Hepatocyte (in vitro differentiated cells): ENCODE results near the gene LY9. TPM values are rescaled to one million over a fixed set of nuclear protein-coding genes. Genes with fewer than 3 reads are reported as not detected.

ENCODE experiments used
- DNase-seq: peaks from one replicate; pipeline ENCODE4 v3.0.0-alpha.2; 2016; ENCODE audit warnings: low spot score
- H2AFZ ChIP-seq: fragments of 200-600 bp; sonication (generic); 2 replicates; pipeline ENCODE4 v1.6.0; 2016; ENCODE audit warnings: antibody characterized with exemption, mild to moderate bottlenecking
- H3K27ac ChIP-seq: fragments of 200-600 bp; sonication (generic); 2 replicates; pipeline ENCODE4 v1.5.1; 2016; ENCODE audit warnings: mild to moderate bottlenecking
- H3K27me3 ChIP-seq: fragments of 200-600 bp; sonication (generic); 2 replicates; pipeline ENCODE4 v1.6.1; 2016
- H3K36me3 ChIP-seq: fragments of 200-600 bp; sonication (generic); replicated peaks from 2 replicates; pipeline ENCODE4 v1.5.1; 2016; ENCODE audit warnings: low read depth; ENCODE audit not compliant: insufficient read depth
- H3K4me1 ChIP-seq: fragments of 200-600 bp; sonication (generic); 2 replicates; pipeline ENCODE4 v1.5.1; 2016; ENCODE audit warnings: mild to moderate bottlenecking, moderate library complexity; ENCODE audit not compliant: insufficient read depth
- H3K4me2 ChIP-seq: fragments of 200-600 bp; sonication (generic); 2 replicates; pipeline ENCODE4 v1.6.0; 2016
- H3K4me3 ChIP-seq: fragments of 200-600 bp; sonication (generic); 2 replicates; pipeline ENCODE4 v1.5.1; 2016; ENCODE audit warnings: mild to moderate bottlenecking
- H3K79me2 ChIP-seq: fragments of 200-600 bp; sonication (generic); 2 replicates; pipeline ENCODE4 v1.6.0; 2017; ENCODE audit warnings: mild to moderate bottlenecking
- H3K9me2 ChIP-seq: fragments of 200-600 bp; sonication (generic); replicated peaks from 2 replicates; pipeline ENCODE4 v1.6.0; 2017; ENCODE audit warnings: mild to moderate bottlenecking; ENCODE audit not compliant: insufficient read depth
- H3K9me3 ChIP-seq: fragments of 200-600 bp; sonication (generic); 2 replicates; pipeline ENCODE4 v1.5.1; 2016; ENCODE audit warnings: low read depth, mild to moderate bottlenecking
- H4K20me1 ChIP-seq: fragments of 200-600 bp; sonication (generic); 2 replicates; pipeline ENCODE4 v1.6.0; 2016; ENCODE audit warnings: mild to moderate bottlenecking; ENCODE audit not compliant: insufficient read depth, poor library complexity, severe bottlenecking
- CTCF ChIP-seq: fragments of 200-600 bp; sonication (generic); IDR thresholded peaks from 2 replicates; pipeline ENCODE4 v1.5.1; 2016; ENCODE audit warnings: antibody characterized with exemption, mild to moderate bottlenecking; ENCODE audit not compliant: poor library complexity
- EZH2 ChIP-seq: fragments of 200-600 bp; sonication (generic); IDR thresholded peaks from 2 replicates; pipeline ENCODE4 v1.6.1; 2016; ENCODE audit warnings: antibody characterized with exemption, mild to moderate bottlenecking, borderline replicate concordance
- EZH2phosphoT487 ChIP-seq: fragments of 200-600 bp; sonication (generic); IDR thresholded peaks from one replicate; pipeline ENCODE4 v1.6.1; 2018; ENCODE audit warnings: antibody characterized with exemption, mild to moderate bottlenecking, low read depth, moderate library complexity; ENCODE audit not compliant: unreplicated experiment, severe bottlenecking
- WGBS: methylation state at CpG from one replicate; pipeline ENCODE4 v1.1.6; 2016; ENCODE audit warnings: low lambda C conversion rate; ENCODE audit errors: missing lambda C conversion rate; 5-methylcytosine and 5-hydroxymethylcytosine counted together
- polyA plus RNA-seq: library from polyadenylated mRNA; unstranded; fragments of >200 nt; fragmentation: Nextera tagmentation; extraction: Ambion mirVana; gene quantifications from 2 replicates; pipeline ENCODE4 v1.2.1, GENCODE V29; 2016
- total RNA-seq: library from RNA; depleted of rRNA; stranded (reverse); fragments of >200 nt; gene quantifications from 2 replicates; pipeline ENCODE4 v1.2.3, GENCODE V29; 2014

Gene LY9
- total and polyA plus RNA-seq, 2 experiments from 2014 or later = not detected

DNA sequence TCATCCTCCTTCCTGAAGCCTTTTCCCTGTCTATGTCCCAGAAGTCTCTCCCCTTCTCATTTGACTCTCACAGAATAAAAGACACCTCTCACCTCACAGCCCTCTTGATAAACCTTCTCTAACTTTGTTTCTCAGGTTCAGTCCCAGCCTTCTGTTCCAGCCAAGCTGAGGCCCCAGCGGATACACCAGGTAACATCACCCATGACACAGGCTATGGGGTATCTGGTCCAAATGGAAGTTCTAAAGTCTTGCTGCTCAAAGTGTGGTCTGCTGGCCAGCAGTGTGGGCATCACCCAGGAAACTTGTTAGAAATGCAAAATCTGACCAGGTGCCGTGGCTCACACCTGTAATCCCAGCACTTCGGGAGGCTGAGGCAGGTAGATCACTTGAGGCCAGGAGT is 23.2 kb downstream of the LY9 start:
- WGBS = 78% methylated on average over 3 of the region's 3 CpGs
- DNase-seq = no peak
- no peaks in the 10 kb centered on the region for H3K4me1 ChIP-seq

DNA sequence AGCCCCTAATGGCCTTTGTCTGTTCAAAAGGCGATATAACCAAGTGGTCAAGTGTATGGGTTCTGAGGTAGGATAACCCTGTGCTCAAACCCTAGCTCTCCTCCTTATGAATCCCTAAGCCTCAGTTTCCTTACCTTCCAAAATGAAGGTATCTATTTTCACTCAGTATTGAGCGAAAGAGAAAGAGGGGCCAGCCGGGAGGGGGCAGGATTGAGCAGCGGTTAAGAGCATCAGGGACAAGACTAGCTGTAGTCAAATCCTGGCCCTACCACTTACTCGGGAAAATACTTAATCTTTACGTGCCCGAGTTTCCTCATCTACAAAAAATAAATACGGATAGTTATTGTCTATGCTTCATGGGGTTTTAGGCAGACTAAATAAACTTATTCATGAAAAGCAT is 25.7 kb downstream of the LY9 start:
- Histone ChIP-seq H3K4me1 (no peaks in the 10 kb centered on the region), H3K79me2 (no peaks in the 10 kb centered on the region), H3K9me3 (no peaks in the 10 kb centered on the region), H3K4me3 (no peak overlapping the region), H3K4me2 (no peak overlapping the region), H2AFZ (no peak overlapping the region), H3K9me2 (no peaks in the 10 kb centered on the region), H3K27ac (no peak overlapping the region), H4K20me1 (no peaks in the 10 kb centered on the region), H3K27me3 (no peaks in the 10 kb centered on the region), H3K36me3 (no peaks in the 10 kb centered on the region)
- DNase-seq = no peak
- WGBS = 89% methylated on average over 8 of the region's 8 CpGs
- no peak for TF ChIP-seq EZH2phosphoT487
- no peak for TF ChIP-seq CTCF
- no peak for TF ChIP-seq EZH2

More for the DNA sequence above, 23.2 kb downstream of the LY9 start:
- no peak overlapping the region for H2AFZ ChIP-seq
- no peak overlapping the region for H3K4me3 ChIP-seq
- H3K27ac ChIP-seq = no peak overlapping the region
- H3K9me2 ChIP-seq = no peaks in the 10 kb centered on the region
- no peaks in the 10 kb centered on the region for H3K27me3 ChIP-seq
- H4K20me1 ChIP-seq = no peaks in the 10 kb centered on the region
- no peaks in the 10 kb centered on the region for H3K9me3 ChIP-seq
- H3K36me3 ChIP-seq = no peaks in the 10 kb centered on the region
- no peak for TF ChIP-seq EZH2phosphoT487
- no peak for TF ChIP-seq EZH2
- H3K4me2 ChIP-seq = no peak overlapping the region
- H3K79me2 ChIP-seq = no peaks in the 10 kb centered on the region

GRCh38 chr1:160823296-160823695 is 27.3 kb downstream of the LY9 start:
- DNase-seq = no peak
- no peaks in the 10 kb centered on the region for H3K79me2 ChIP-seq
- H4K20me1 ChIP-seq = no peaks in the 10 kb centered on the region
- H3K9me3 ChIP-seq = no peaks in the 10 kb centered on the region
- TF ChIP-seq CTCF = no peak
- no peak for TF ChIP-seq EZH2
- TF ChIP-seq EZH2phosphoT487 = no peak
- H2AFZ ChIP-seq = no peak overlapping the region
- no peaks in the 10 kb centered on the region for H3K27me3 ChIP-seq
- no peaks in the 10 kb centered on the region for H3K4me1 ChIP-seq
- no peaks in the 10 kb centered on the region for H3K9me2 ChIP-seq
- H3K27ac ChIP-seq = no peak overlapping the region
- WGBS = 88% methylated on average over 3 of the region's 3 CpGs
- no peak overlapping the region for H3K4me2 ChIP-seq
- H3K36me3 ChIP-seq = no peaks in the 10 kb centered on the region
- no peak overlapping the region for H3K4me3 ChIP-seq

DNA sequence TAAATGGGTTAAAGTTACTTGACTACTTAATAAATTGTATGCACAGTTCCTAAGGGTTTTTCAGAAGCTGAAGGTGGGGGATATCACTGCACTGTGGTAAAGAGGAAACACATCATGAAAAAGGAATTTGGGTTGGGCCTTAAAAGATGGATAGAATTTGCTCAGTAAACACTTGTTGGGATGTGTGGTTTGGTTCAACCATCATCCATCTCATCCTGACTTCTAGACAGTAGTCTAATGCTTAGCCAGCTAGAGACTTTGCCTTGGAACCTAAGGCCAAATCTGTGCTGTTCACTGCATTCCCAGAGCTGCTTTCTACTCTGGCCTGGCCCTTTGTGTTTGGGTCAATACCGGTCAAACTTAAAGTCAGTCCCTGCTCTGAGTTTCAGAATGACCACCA is 30.6 kb downstream of the LY9 start:
- no peaks in the 10 kb centered on the region for H4K20me1 ChIP-seq

More for the DNA sequence above, 30.6 kb downstream of the LY9 start:
- Histone ChIP-seq H3K9me2 (no peaks in the 10 kb centered on the region), H3K4me3 (no peak overlapping the region), H3K4me1 (no peaks in the 10 kb centered on the region), H3K79me2 (no peaks in the 10 kb centered on the region), H3K9me3 (no peaks in the 10 kb centered on the region), H3K27ac (no peak overlapping the region), H3K4me2 (no peak overlapping the region), H3K27me3 (no peaks in the 10 kb centered on the region), H2AFZ (no peak overlapping the region), H3K36me3 (no peaks in the 10 kb centered on the region)
- DNase-seq = no peak
- TF ChIP-seq CTCF (no peak), EZH2 (no peak), EZH2phosphoT487 (no peak)
- 93% methylated on average over 1 of the region's 1 CpG for WGBS
